Choroid plexus epithelial cell (primary cell): ENCODE data around the gene OGFOD1.

Experiments
- DNase-seq: peaks from one replicate; pipeline ENCODE4 v3.0.0-alpha.2; 2010; ENCODE audit warnings: low read depth
- H3K4me3 ChIP-seq: 2 replicates; pipeline ENCODE4 v1.5.1; 2011; ENCODE audit warnings: low read depth, mild to moderate bottlenecking, control low read depth, low read length, moderate library complexity
- TF ChIP-seq, protein P1 (sequence below): conservative IDR thresholded peaks from 2 replicates; pipeline ENCODE4 v1.5.1; 2011; ENCODE audit warnings: low read depth, mild to moderate bottlenecking, control low read depth, inconsistent platforms, low read length, moderate library complexity

The OGFOD1 gene

DNA sequence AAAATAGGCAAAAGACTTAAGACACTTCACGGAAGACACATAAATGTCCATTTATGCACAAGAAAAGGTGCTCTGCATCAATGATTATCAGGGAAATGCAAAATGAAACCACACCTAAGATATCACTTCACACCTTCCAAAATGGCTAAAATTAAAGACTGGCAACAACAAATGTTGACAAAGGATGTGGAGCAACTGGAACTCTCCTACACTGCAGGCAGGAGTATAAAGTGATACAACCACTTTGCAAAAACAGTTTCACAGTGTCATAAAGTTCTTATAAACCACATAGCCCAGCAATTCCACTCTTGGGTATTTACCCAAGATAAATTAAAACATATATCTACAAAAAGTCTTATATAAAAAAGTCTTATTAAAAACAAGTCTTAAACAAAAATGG lies 60.7 kb downstream of the OGFOD1 start:
- TF ChIP-seq, protein P1, sequence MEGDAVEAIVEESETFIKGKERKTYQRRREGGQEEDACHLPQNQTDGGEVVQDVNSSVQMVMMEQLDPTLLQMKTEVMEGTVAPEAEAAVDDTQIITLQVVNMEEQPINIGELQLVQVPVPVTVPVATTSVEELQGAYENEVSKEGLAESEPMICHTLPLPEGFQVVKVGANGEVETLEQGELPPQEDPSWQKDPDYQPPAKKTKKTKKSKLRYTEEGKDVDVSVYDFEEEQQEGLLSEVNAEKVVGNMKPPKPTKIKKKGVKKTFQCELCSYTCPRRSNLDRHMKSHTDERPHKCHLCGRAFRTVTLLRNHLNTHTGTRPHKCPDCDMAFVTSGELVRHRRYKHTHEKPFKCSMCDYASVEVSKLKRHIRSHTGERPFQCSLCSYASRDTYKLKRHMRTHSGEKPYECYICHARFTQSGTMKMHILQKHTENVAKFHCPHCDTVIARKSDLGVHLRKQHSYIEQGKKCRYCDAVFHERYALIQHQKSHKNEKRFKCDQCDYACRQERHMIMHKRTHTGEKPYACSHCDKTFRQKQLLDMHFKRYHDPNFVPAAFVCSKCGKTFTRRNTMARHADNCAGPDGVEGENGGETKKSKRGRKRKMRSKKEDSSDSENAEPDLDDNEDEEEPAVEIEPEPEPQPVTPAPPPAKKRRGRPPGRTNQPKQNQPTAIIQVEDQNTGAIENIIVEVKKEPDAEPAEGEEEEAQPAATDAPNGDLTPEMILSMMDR = no peak
- no peak overlapping the region for H3K4me3 ChIP-seq
- no peak for DNase-seq

DNA sequence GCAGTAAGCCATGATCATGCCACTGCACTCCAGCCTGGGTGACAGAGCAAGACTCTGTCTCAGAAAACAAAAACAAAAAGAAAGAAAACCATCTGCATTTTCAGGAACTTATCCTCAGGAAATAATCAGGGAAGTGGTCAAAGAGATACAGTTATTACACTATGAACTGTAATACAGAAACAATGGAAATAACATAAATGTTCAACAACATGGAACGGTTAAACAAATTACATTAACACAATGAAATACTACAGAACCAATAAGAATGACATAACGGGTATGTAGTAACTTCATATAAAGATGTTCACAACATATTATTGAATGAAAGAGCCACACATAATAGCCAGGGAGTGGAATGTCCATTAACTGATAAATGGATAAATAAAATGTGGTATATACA lies 61.7 kb downstream of the OGFOD1 start:
- H3K4me3 ChIP-seq = no peak overlapping the region
- TF ChIP-seq, protein P1 = no peak
- no peak for DNase-seq

DNA sequence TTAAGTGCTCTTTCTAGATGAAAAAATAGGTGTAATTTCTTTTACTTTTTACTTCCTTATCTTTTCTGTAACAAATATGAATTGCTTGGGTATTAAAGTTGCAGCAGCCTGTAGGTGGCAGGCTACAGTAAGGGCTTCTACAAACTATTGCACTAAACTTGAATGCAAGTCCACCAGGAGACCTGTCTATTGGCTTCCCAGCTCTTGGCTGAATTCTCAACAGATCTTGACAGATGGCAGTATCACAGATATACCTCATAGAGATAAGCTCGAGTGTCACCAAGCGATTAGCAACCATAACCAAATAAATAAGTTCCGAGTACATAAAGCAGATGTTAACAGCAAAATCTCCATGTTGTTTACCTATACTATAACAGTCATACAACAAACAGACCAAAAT lies 62.6 kb downstream of the OGFOD1 start:
- peak; percentile 87 for DNase-seq
- H3K4me3 ChIP-seq = no peak overlapping the region
- TF ChIP-seq, protein P1 = peak; percentile 78

DNA sequence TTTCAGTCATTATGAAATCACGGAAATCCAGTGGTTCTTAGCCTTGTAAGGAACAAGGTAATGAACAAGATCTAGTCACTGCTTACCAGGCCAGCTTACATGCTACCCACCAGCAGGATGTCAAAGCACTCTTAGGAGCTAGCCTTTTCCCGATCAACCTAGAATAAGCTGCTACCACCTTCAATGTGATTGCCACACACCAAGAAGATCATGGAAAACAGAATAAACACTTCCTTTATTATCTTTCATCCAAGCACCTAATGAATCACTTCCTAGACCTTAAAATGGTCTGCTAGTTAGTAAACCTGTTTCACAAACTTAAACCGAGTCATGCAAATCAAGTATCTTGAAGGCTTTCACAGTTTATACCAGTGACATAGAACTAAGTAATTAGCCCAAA lies 63.5 kb downstream of the OGFOD1 start:
- DNase-seq = no peak

DNA sequence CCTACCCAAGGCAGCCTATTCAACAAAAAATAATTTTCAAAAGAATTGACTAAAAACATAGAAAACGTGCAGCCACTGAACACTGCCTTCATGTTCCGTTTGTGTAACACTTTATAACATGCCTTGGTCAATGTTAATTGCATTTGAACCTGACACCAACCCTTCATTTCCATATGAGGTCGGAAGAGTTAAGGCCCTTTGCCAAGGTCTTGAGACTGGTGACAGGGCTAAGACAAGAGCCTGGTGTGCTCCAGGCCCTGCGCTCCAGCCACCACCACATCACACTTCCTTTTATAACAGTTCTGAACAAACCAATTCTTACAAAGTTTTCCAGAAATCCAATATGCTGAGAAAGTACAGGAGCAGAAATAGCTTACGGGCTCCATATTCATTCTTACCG lies 64.3 kb downstream of the OGFOD1 start:
- no peak overlapping the region for H3K4me3 ChIP-seq
- TF ChIP-seq, protein P1 = no peak
- DNase-seq = no peak

More for the DNA sequence above, 63.5 kb downstream of the OGFOD1 start:
- TF ChIP-seq, protein P1 = no peak
- no peak overlapping the region for H3K4me3 ChIP-seq

DNA sequence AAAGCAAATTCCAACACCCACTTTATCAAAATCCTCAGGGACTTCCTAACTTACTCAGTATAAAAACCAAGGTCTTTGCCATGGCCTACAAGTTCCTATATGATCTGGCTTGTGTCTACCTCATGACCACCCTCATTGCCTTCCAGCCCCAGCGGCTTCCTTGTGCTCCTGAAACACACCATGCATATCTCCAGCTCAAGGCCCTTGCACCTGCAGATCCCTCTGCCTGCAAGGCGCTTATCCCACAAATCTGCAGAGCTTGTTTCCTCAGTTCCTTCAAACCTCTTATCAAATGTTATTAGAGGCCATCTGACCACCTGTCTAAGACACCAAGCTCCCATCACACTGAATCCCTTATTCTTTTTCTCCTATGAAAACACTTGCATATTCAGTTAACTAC lies 65.9 kb downstream of the OGFOD1 start:
- no peak for DNase-seq
- no peak overlapping the region for H3K4me3 ChIP-seq
- TF ChIP-seq, protein P1 = no peak

DNA sequence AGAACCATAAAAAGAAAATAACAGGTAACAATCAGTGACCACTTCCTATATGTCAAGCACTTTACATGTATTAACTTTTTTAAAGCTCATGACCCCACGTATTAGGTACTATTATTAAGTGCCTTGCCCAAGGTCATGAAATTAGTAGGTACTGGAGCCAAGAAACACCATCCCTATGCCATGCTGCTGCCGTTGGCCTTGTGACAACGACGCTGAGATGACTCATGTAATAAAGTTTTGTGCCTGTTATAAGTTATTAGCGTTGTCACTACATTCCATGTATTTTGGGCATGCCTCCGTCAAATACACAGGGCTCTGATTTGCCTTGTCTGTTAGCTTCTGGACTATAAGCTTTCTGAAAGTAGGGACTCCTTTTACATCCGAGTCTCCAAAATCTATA lies 67.1 kb downstream of the OGFOD1 start:
- no peak for DNase-seq
- no peak overlapping the region for H3K4me3 ChIP-seq
- TF ChIP-seq, protein P1 = no peak
